ENCODE results near the gene ASB1. TPM values are rescaled to one million over a fixed set of nuclear protein-coding genes. Genes with fewer than 3 reads are reported as not detected.
A peak's percentile ranks its signal among the peaks of the same experiment; 100 is the strongest.

ASB1 gene
- total RNA-seq, 1 experiment from 2014 or later, result 46.0 TPM

DNA sequence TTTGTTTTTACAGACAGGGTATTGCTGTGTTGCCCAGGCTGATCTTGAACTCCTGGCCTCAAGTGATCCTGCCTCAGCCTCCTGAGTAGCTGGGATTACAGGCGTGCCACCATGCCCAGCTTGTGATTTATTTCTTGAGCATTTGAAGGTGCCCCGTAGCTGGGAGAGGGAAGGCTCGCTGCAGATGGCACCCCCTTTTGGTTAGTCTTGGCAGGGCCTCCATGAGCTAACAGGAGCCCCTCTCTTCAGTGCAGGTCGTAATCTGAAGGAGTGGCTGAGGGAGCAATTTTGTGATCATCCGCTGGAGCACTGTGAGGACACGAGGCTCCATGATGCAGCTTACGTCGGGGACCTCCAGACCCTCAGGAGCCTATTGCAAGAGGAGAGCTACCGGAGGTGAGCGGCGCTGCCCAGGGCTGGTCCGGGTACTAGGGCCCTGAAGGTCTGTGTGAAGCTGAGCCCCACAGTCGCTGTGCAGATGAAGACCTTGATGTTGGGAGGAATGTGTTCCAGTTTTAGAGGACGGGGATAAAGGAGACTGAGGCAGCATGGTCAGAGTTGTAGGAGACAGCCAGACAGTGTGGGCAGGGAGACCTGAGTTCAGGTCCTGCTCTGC is 6.7 kb downstream of the ASB1 start:
- H3K4me3 Mint-ChIP-seq, result no peak overlapping the region
- H3K27ac ChIP-seq (ENCODE audit: insufficient read length, low read depth, low read length), result no peak overlapping the region
- WGBS (ENCODE audit: extremely low coverage, insufficient read length, low lambda C conversion rate), result no CpG with 5 or more reads among the region's 14 CpGs

More for the DNA sequence above, 6.7 kb downstream of the ASB1 start:
- Mint-ChIP-seq H3K27ac (peak overlapping the region in 1 of 3 experiments; percentile 28; a peak in 2 of 7 replicates), H3K9me3 (peaks cover 0 to 8% of the 10 kb centered on the region in 2 experiments; a peak in 2 of 5 replicates), H3K36me3 (ENCODE audit: insufficient read depth in 1 of 3, low read depth in 3 of 3) (peaks cover 44 to 74% (median 59%) of the 10 kb centered on the region in 3 experiments), H3K4me1 (peaks cover 5% of the 10 kb centered on the region in 2 experiments; a peak in 2 of 4 replicates), H3K27me3 (ENCODE audit: low read depth) (no peaks in the 10 kb centered on the region)
- H4K5ac ChIP-seq (ENCODE audit: insufficient read length, low read depth, low read length), result no peak overlapping the region
- H3K23ac ChIP-seq (ENCODE audit: insufficient read length, low read depth, low read length), result no peak overlapping the region
- no peaks in the 10 kb centered on the region for H3K9me3 ChIP-seq (ENCODE audit: control insufficient read depth, low read depth, low read length)
- no peak overlapping the region for H2BK12ac ChIP-seq (ENCODE audit: insufficient read length, low read depth, low read length)
- no peak overlapping the region for H2AFZ ChIP-seq (ENCODE audit: low read length)
- TF ChIP-seq, protein P1, sequence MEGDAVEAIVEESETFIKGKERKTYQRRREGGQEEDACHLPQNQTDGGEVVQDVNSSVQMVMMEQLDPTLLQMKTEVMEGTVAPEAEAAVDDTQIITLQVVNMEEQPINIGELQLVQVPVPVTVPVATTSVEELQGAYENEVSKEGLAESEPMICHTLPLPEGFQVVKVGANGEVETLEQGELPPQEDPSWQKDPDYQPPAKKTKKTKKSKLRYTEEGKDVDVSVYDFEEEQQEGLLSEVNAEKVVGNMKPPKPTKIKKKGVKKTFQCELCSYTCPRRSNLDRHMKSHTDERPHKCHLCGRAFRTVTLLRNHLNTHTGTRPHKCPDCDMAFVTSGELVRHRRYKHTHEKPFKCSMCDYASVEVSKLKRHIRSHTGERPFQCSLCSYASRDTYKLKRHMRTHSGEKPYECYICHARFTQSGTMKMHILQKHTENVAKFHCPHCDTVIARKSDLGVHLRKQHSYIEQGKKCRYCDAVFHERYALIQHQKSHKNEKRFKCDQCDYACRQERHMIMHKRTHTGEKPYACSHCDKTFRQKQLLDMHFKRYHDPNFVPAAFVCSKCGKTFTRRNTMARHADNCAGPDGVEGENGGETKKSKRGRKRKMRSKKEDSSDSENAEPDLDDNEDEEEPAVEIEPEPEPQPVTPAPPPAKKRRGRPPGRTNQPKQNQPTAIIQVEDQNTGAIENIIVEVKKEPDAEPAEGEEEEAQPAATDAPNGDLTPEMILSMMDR (conservative IDR thresholded peaks at IDR 0.05), result peak; percentile 45; the same call in 2 of the 3 replicates
- no peak overlapping the region for H2BK20ac ChIP-seq (ENCODE audit: low read depth, low read length, poor library complexity, severe bottlenecking)
- no peak overlapping the region for H3K14ac ChIP-seq (ENCODE audit: insufficient read depth, low read length)
- H3K27me3 ChIP-seq (ENCODE audit: insufficient read depth, low read length), result no peaks in the 10 kb centered on the region
- no peak overlapping the region for H2BK15ac ChIP-seq (ENCODE audit: low read depth, low read length)
- no peaks in the 10 kb centered on the region for H3K4me1 ChIP-seq (ENCODE audit: insufficient read depth, low read length)
- H3K23me2 ChIP-seq (ENCODE audit: insufficient read length, low read depth, low read length, poor library complexity, severe bottlenecking), result no peaks in the 10 kb centered on the region
- H2AK5ac ChIP-seq (ENCODE audit: insufficient read length, low read length), result no peak overlapping the region
- no peak overlapping the region for H3K9ac ChIP-seq (ENCODE audit: extremely low read depth, insufficient read length, low read length)
- peaks cover 8% of the 10 kb centered on the region for H3K79me1 ChIP-seq (ENCODE audit: insufficient read depth, low read depth, low read length, poor library complexity, severe bottlenecking)
- no peak overlapping the region for H4K8ac ChIP-seq (replicated peaks; ENCODE audit: insufficient read length, low read depth, low read length)
- no peaks in the 10 kb centered on the region for H4K20me1 ChIP-seq (ENCODE audit: control insufficient read depth, insufficient read depth, insufficient read length)
- no peak overlapping the region for H3K4me2 ChIP-seq (ENCODE audit: insufficient read depth, insufficient read length, low read length)
- H2BK120ac ChIP-seq (ENCODE audit: low read depth, low read length, poor library complexity, severe bottlenecking), result no peak overlapping the region
- H2BK5ac ChIP-seq (ENCODE audit: insufficient read length, low read length), result no peak overlapping the region
- no peak overlapping the region for H3K4ac ChIP-seq (ENCODE audit: low read depth, low read length)
- H3K18ac ChIP-seq (ENCODE audit: insufficient read length, low read depth, low read length), result no peak overlapping the region
- no peak overlapping the region for H3T11ph ChIP-seq (ENCODE audit: low read length)
- no peak overlapping the region for H3K56ac ChIP-seq (ENCODE audit: insufficient read length, low read depth, low read length)
- H4K91ac ChIP-seq (ENCODE audit: insufficient read length, low read depth, low read length), result no peak overlapping the region
- no peak for DNase-seq
- peaks cover 21% of the 10 kb centered on the region; the same call in 1 of the 2 replicates for H3K79me2 ChIP-seq (ENCODE audit: insufficient read depth, low read length)
